ENCODE results near the gene DNAJA3. TPM values are rescaled to one million over a fixed set of nuclear protein-coding genes. Genes with fewer than 3 reads are reported as not detected.

DNAJA3 gene
- polyA plus RNA-seq, 2 donors = 20.5 to 27.8 TPM

- H3K36me3 ChIP-seq (ENCODE audit: control insufficient read depth in 2 of 2, insufficient read depth in 2 of 2, low read length in 1 of 2) = peaks cover 14 to 25% of the 10 kb centered on the region in 2 donors
- no peaks in the 10 kb centered on the region for H3K4me1 ChIP-seq (ENCODE audit: control insufficient read depth in 2 of 2, insufficient read depth in 2 of 2, low read length in 1 of 2)
- H3K4me3 ChIP-seq (ENCODE audit: low read depth in 1 of 2, low read length in 2 of 2) = no peak overlapping the region
- H3K9me3 ChIP-seq (ENCODE audit: control insufficient read depth in 2 of 2, insufficient read depth in 1 of 2, low read depth in 1 of 2, low read length in 1 of 2) = no peaks in the 10 kb centered on the region
- 95% methylated on average over 16 of the region's 16 CpGs for WGBS, 2 donors
- no peak overlapping the region for H3K27ac ChIP-seq (ENCODE audit: low read depth in 2 of 2, low read length in 1 of 2)
- no peaks in the 10 kb centered on the region for H3K27me3 ChIP-seq (ENCODE audit: control insufficient read depth in 1 of 2, insufficient read depth in 2 of 2, low read length in 2 of 2)
Observed at GRCh38 chr16:4467916-4468315, 42.2 kb downstream of the DNAJA3 start.

- Histone ChIP-seq H3K4me3 (ENCODE audit: low read depth in 1 of 2, low read length in 2 of 2) (no peak overlapping the region), H3K27me3 (ENCODE audit: control insufficient read depth in 1 of 2, insufficient read depth in 2 of 2, low read length in 2 of 2) (no peaks in the 10 kb centered on the region), H3K36me3 (ENCODE audit: control insufficient read depth in 2 of 2, insufficient read depth in 2 of 2, low read length in 1 of 2) (peaks cover 8 to 19% of the 10 kb centered on the region in 2 donors), H3K27ac (ENCODE audit: low read depth in 2 of 2, low read length in 1 of 2) (no peak overlapping the region), H3K9me3 (ENCODE audit: control insufficient read depth in 2 of 2, insufficient read depth in 1 of 2, low read depth in 1 of 2, low read length in 1 of 2) (no peaks in the 10 kb centered on the region), H3K4me1 (ENCODE audit: control insufficient read depth in 2 of 2, insufficient read depth in 2 of 2, low read length in 1 of 2) (peaks cover 0 to 2% of the 10 kb centered on the region in 2 donors)
- WGBS, 2 donors = 76 to 78% methylated on average over 10 of the region's 10 CpGs
Observed at GRCh38 chr16:4468972-4469371, 43.3 kb downstream of the DNAJA3 start.

GRCh38 chr16:4471869-4472268 lies 46.2 kb downstream of the DNAJA3 start:
- WGBS, 2 donors = 93 to 94% methylated on average over 5 of the region's 5 CpGs
- H3K4me3 ChIP-seq (ENCODE audit: low read depth in 1 of 2, low read length in 2 of 2) = no peak overlapping the region

GRCh38 chr16:4472880-4473279 lies 47.2 kb downstream of the DNAJA3 start:
- 62 to 68% methylated on average over 4 of the region's 4 CpGs for WGBS, 2 donors
- Histone ChIP-seq H3K27me3 (ENCODE audit: control insufficient read depth in 1 of 2, insufficient read depth in 2 of 2, low read length in 2 of 2) (no peaks in the 10 kb centered on the region), H3K9me3 (ENCODE audit: control insufficient read depth in 2 of 2, insufficient read depth in 1 of 2, low read depth in 1 of 2, low read length in 1 of 2) (no peaks in the 10 kb centered on the region), H3K36me3 (ENCODE audit: control insufficient read depth in 2 of 2, insufficient read depth in 2 of 2, low read length in 1 of 2) (peaks cover 4 to 5% of the 10 kb centered on the region in 2 donors), H3K27ac (ENCODE audit: low read depth in 2 of 2, low read length in 1 of 2) (peak overlapping the region in 1 of 2 donors; percentile 9), H3K4me3 (ENCODE audit: low read depth in 1 of 2, low read length in 2 of 2) (no peak overlapping the region), H3K4me1 (ENCODE audit: control insufficient read depth in 2 of 2, insufficient read depth in 2 of 2, low read length in 1 of 2) (peaks cover 0 to 8% of the 10 kb centered on the region in 2 donors)

More at GRCh38 chr16:4471869-4472268, 46.2 kb downstream of the DNAJA3 start:
- H3K9me3 ChIP-seq (ENCODE audit: control insufficient read depth in 2 of 2, insufficient read depth in 1 of 2, low read depth in 1 of 2, low read length in 1 of 2) = no peaks in the 10 kb centered on the region
- peaks cover 0 to 8% of the 10 kb centered on the region in 2 donors for H3K4me1 ChIP-seq (ENCODE audit: control insufficient read depth in 2 of 2, insufficient read depth in 2 of 2, low read length in 1 of 2)
- peaks cover 5 to 6% of the 10 kb centered on the region in 2 donors for H3K36me3 ChIP-seq (ENCODE audit: control insufficient read depth in 2 of 2, insufficient read depth in 2 of 2, low read length in 1 of 2)
- no peak overlapping the region for H3K27ac ChIP-seq (ENCODE audit: low read depth in 2 of 2, low read length in 1 of 2)
- no peaks in the 10 kb centered on the region for H3K27me3 ChIP-seq (ENCODE audit: control insufficient read depth in 1 of 2, insufficient read depth in 2 of 2, low read length in 2 of 2)

GRCh38 chr16:4474192-4474961 lies 48.7 kb downstream of the DNAJA3 start, which contains the start of gene NMRAL1:
TSS of gene NMRAL1 (minus strand) at chr16:4474625. CDS start at chr16:4474132, 493 bp downstream.
- WGBS, 2 donors = 2% methylated on average over 52 to 60 of the region's 60 CpGs
- Histone ChIP-seq H3K36me3 (ENCODE audit: control insufficient read depth in 2 of 2, insufficient read depth in 2 of 2, low read length in 1 of 2) (no peaks in the 10 kb centered on the region), H3K4me3 (ENCODE audit: low read depth in 1 of 2, low read length in 2 of 2) (peak within 1 kb of the TSS; percentile 70 to 83), H3K27me3 (ENCODE audit: control insufficient read depth in 1 of 2, insufficient read depth in 2 of 2, low read length in 2 of 2) (no peaks in the 10 kb centered on the region), H3K4me1 (ENCODE audit: control insufficient read depth in 2 of 2, insufficient read depth in 2 of 2, low read length in 1 of 2) (peaks cover 0 to 8% of the 10 kb centered on the region in 2 donors), H3K27ac (ENCODE audit: low read depth in 2 of 2, low read length in 1 of 2) (peak within 1 kb of the TSS; percentile 76 to 77), H3K9me3 (ENCODE audit: control insufficient read depth in 2 of 2, insufficient read depth in 1 of 2, low read depth in 1 of 2, low read length in 1 of 2) (no peaks in the 10 kb centered on the region)

GRCh38 chr16:4475880-4476788 lies 50.5 kb downstream of the DNAJA3 start, which contains the start of gene HMOX2:
TSS of gene HMOX2 (plus strand) at chr16:4476398. CDS start at chr16:4505525, 29,127 bp downstream.
- peak within 1 kb of the TSS; percentile 93 for H3K27ac ChIP-seq (ENCODE audit: low read depth in 2 of 2, low read length in 1 of 2)
- no peaks in the 10 kb centered on the region for H3K27me3 ChIP-seq (ENCODE audit: control insufficient read depth in 1 of 2, insufficient read depth in 2 of 2, low read length in 2 of 2)
- peaks cover 0 to 8% of the 10 kb centered on the region in 2 donors for H3K4me1 ChIP-seq (ENCODE audit: control insufficient read depth in 2 of 2, insufficient read depth in 2 of 2, low read length in 1 of 2)

GRCh38 chr16:4477966-4478365 lies 52.3 kb downstream of the DNAJA3 start:
- peaks cover 0 to 8% of the 10 kb centered on the region in 2 donors for H3K4me1 ChIP-seq (ENCODE audit: control insufficient read depth in 2 of 2, insufficient read depth in 2 of 2, low read length in 1 of 2)
- no peaks in the 10 kb centered on the region for H3K27me3 ChIP-seq (ENCODE audit: control insufficient read depth in 1 of 2, insufficient read depth in 2 of 2, low read length in 2 of 2)
- no peaks in the 10 kb centered on the region for H3K9me3 ChIP-seq (ENCODE audit: control insufficient read depth in 2 of 2, insufficient read depth in 1 of 2, low read depth in 1 of 2, low read length in 1 of 2)
- WGBS, 2 donors = 28 to 41% methylated on average over 2 of the region's 2 CpGs
- peak overlapping the region in 1 of 2 donors; percentile 36 for H3K27ac ChIP-seq (ENCODE audit: low read depth in 2 of 2, low read length in 1 of 2)
- no peaks in the 10 kb centered on the region for H3K36me3 ChIP-seq (ENCODE audit: control insufficient read depth in 2 of 2, insufficient read depth in 2 of 2, low read length in 1 of 2)
- peak overlapping the region in 1 of 2 donors; percentile 87 for H3K4me3 ChIP-seq (ENCODE audit: low read depth in 1 of 2, low read length in 2 of 2)

More at GRCh38 chr16:4475880-4476788, 50.5 kb downstream of the DNAJA3 start, which contains the start of gene HMOX2:
- H3K36me3 ChIP-seq (ENCODE audit: control insufficient read depth in 2 of 2, insufficient read depth in 2 of 2, low read length in 1 of 2) = no peaks in the 10 kb centered on the region
- WGBS, 2 donors = 9% methylated on average over 61 to 70 of the region's 70 CpGs
- no peaks in the 10 kb centered on the region for H3K9me3 ChIP-seq (ENCODE audit: control insufficient read depth in 2 of 2, insufficient read depth in 1 of 2, low read depth in 1 of 2, low read length in 1 of 2)
- peak within 1 kb of the TSS; percentile 87 to 89 for H3K4me3 ChIP-seq (ENCODE audit: low read depth in 1 of 2, low read length in 2 of 2)

GRCh38 chr16:4481526-4481925 lies 55.9 kb downstream of the DNAJA3 start:
- peaks cover 0 to 3% of the 10 kb centered on the region in 2 donors for H3K36me3 ChIP-seq (ENCODE audit: control insufficient read depth in 2 of 2, insufficient read depth in 2 of 2, low read length in 1 of 2)
- H3K27me3 ChIP-seq (ENCODE audit: control insufficient read depth in 1 of 2, insufficient read depth in 2 of 2, low read length in 2 of 2) = no peaks in the 10 kb centered on the region
- H3K9me3 ChIP-seq (ENCODE audit: control insufficient read depth in 2 of 2, insufficient read depth in 1 of 2, low read depth in 1 of 2, low read length in 1 of 2) = no peaks in the 10 kb centered on the region
- WGBS, 2 donors = 67 to 81% methylated on average over 2 of the region's 2 CpGs
- H3K4me1 ChIP-seq (ENCODE audit: control insufficient read depth in 2 of 2, insufficient read depth in 2 of 2, low read length in 1 of 2) = no peaks in the 10 kb centered on the region
- H3K27ac ChIP-seq (ENCODE audit: low read depth in 2 of 2, low read length in 1 of 2) = no peak overlapping the region
- H3K4me3 ChIP-seq (ENCODE audit: low read depth in 1 of 2, low read length in 2 of 2) = no peak overlapping the region

- H3K4me3 ChIP-seq (ENCODE audit: low read depth in 1 of 2, low read length in 2 of 2) = no peak overlapping the region
- peaks cover 0 to 3% of the 10 kb centered on the region in 2 donors for H3K36me3 ChIP-seq (ENCODE audit: control insufficient read depth in 2 of 2, insufficient read depth in 2 of 2, low read length in 1 of 2)
- no peaks in the 10 kb centered on the region for H3K9me3 ChIP-seq (ENCODE audit: control insufficient read depth in 2 of 2, insufficient read depth in 1 of 2, low read depth in 1 of 2, low read length in 1 of 2)
- H3K4me1 ChIP-seq (ENCODE audit: control insufficient read depth in 2 of 2, insufficient read depth in 2 of 2, low read length in 1 of 2) = no peaks in the 10 kb centered on the region
- WGBS, 2 donors = 95 to 100% methylated on average over 1 of the region's 1 CpG
- H3K27me3 ChIP-seq (ENCODE audit: control insufficient read depth in 1 of 2, insufficient read depth in 2 of 2, low read length in 2 of 2) = no peaks in the 10 kb centered on the region
- no peak overlapping the region for H3K27ac ChIP-seq (ENCODE audit: low read depth in 2 of 2, low read length in 1 of 2)
Observed at GRCh38 chr16:4481963-4482362, 56.3 kb downstream of the DNAJA3 start.
